OCI-M2 (cell line): ENCODE results near the gene SNX2.

Source experiments
- DNase-seq: peaks from one replicate; lab custom pipeline; 2025; ENCODE audit not compliant: unreplicated experiment; lab: John Stamatoyannopoulos, UW

SNX2 gene

DNA sequence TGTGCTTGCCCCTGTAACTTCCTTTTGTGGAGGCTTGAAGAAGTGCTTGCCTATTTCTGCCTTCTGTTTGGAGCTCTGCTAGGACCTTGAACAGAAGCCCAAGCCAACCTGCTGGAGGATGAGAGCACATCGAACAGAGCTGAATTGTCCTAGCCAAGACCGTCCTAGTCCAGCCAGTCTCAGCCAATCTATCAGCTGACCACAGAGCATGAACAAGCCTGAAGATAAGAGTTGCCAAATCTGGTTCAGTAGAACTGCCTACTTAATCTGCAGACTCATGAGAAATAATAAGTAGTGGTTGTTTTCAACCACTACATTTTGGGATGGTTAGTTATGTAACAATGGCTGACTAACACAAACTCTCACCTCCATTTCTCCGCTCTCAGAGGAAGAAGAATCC lies 4.4 kb upstream of the SNX2 start:
- DNase-seq = no peak

- DNase-seq = no peak
Observed at GRCh38 chr5:122772446-122772845, 2.4 kb upstream of the SNX2 start.

- no peak for DNase-seq
Observed at GRCh38 chr5:122773619-122774018, 1.3 kb upstream of the SNX2 start.

DNA sequence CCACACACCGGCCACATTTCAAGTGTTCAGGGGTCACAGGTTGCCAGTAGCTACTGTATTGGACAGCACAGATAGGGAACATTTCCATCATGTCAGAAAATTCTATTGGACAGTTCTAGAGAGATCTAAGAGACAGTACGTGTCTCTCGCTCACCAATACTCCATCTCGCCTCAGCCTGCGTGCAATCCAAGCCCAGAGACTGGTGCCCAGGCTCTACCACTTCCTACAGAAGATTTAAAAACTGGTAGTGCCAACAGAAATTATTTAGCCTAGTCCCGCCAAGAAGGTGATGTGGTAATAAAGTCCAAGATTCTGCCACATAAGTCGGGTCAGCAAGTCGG lies 390 bp upstream of the SNX2 start:
- no peak for DNase-seq

DNA sequence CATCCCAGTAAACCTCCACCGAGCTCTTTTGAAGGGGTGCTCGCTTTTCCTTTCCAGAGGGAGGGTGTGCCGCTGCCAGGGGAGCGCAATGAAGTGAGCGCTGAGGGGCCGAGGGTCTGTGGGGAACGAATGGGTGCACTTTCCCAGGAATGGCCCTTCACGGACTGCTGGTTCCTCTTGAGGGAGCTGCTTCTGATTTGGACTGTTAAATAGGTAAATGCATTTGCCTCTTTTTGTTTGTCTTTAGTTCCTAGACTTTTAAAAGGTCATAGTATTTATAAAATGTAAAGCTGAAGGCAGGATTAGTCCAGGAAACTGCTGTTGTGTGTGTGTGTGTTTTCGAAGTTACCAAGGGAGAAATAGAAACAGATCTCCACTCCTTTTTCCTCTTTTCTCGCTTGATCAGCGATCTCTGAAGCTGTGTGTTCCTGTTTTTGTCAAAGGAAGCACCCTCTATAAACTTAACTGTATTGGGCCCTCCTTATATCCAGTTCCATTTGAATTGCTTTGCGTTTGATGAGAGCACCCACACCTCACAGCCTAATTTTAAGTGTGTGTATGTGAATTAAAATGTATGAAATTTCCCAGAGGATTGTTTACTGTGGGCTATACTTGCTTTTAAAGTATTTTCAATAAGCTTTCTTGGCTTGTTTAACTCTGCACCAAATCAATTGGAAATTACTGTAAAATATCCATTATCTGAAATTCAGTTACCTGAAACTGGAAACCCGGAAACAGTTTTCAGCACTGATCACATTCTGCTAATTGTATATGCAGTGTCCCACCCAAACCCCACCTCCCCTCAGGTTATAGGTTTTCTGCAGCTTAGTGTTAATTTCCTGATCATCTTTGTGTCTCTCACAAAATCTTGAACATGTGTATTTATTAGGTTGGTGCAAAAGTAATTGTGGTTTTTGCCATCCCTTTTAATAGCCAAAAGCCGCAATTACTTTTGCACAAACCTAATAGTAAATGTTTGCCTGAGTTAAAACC lies 966 bp downstream of the SNX2 start:
- DNase-seq = no peak

DNA sequence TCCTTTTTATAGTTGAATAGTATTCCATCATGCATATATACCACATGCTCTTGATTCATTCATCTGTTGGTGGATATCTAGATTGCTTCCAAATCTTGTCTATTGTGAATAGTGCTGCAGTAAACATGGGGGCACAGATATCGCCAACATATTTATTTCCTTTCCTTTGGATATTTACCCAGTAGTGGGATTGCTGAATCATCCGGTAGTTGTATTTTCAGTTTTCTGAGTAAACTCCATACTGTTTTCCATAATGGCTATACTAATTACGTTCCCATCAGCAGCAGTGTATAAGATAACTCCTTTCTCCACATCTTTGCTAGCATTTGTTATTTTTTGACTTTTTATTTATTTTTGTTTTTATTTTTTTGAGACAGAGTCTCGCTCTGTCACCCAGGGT lies 3.3 kb downstream of the SNX2 start:
- no peak for DNase-seq

DNA sequence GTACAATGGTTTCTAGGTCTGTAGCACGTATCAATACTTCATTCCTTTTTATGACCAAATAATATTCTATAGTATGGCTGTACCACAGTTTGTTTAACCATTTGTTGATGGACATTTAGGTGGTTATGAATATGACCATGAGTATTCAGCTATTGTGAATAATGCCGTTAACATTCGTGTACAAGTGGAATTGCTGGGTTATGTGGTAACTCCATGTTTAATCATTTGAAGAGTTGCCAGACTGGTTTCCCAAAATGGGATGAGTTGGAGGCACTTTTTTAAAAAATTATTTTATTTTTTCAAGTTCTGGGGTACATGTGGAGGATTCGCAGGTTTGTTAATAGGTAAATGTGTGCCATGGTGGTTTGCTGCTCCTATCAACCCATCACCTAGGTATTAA lies 4.6 kb downstream of the SNX2 start:
- DNase-seq = no peak

GRCh38 chr5:122780296-122780695 lies 5.4 kb downstream of the SNX2 start:
- DNase-seq = no peak

DNA sequence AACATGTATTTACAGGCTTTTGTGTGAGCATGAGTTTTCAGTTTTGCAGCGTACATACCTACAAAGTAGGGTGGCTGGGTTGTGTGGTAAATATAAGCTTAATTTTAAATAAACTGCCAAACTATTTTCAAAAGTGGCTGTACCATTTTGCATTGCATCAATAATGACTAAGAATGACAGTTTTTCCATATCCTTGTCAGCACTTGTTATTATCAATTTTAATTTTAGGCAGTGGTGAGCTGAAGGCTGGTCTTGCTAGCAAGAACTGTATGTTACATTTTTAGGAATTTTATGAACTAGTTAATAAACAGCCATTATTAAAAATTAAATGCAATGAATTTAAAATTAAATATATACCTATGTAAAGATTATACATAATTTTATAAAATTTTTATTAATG lies 6.6 kb downstream of the SNX2 start:
- DNase-seq = no peak

GRCh38 chr5:122785294-122785693 lies 10.4 kb downstream of the SNX2 start:
- no peak for DNase-seq

GRCh38 chr5:122788371-122788770 lies 13.5 kb downstream of the SNX2 start:
- no peak for DNase-seq

GRCh38 chr5:122788996-122789395 lies 14.1 kb downstream of the SNX2 start:
- no peak for DNase-seq

- no peak for DNase-seq
Observed at GRCh38 chr5:122789461-122790171, 14.7 kb downstream of the SNX2 start.

GRCh38 chr5:122790354-122791103 lies 15.6 kb downstream of the SNX2 start:
- DNase-seq = no peak

DNA sequence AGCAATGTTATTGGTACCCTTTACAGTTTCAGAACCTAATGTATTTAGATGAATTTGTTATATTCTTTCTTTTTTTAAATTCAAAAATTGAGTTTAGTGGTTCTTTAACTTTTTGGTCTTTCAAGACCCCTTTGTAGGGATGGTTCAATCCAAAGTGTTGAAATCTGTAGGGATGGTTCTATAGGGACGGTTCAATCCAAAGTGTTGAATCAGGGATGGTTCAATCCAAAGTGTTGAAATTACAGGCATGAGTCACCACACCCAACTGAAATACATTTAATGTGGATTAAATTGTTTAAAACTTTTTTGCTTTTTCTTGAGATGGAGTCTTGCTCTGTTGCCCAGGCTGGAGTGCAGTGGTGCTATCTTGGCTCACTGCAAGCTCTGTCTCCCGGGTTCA lies 30.6 kb downstream of the SNX2 start:
- no peak for DNase-seq

DNA sequence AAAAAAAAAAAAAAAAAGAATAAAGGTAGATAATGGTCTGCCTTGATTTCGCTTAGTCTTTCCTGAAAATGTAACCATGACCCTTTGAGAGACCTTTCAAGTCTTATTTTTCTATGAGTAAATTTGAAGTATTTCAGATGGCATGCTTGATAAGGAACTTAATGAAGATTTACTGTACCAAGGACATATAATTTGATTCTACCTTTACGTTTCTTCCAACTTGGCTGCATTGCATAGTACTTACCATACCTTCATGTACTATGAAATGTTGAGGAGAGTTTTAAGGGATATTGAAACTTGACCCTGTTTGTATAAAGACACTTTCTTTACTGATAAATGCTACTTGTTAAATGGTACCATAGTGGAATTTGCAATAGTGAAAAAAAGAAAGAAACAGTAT lies 35.5 kb downstream of the SNX2 start:
- no peak for DNase-seq

GRCh38 chr5:122815218-122815767 lies 40.4 kb downstream of the SNX2 start:
- DNase-seq = no peak

- DNase-seq = no peak
Observed at GRCh38 chr5:122816756-122817155, 41.9 kb downstream of the SNX2 start.

DNA sequence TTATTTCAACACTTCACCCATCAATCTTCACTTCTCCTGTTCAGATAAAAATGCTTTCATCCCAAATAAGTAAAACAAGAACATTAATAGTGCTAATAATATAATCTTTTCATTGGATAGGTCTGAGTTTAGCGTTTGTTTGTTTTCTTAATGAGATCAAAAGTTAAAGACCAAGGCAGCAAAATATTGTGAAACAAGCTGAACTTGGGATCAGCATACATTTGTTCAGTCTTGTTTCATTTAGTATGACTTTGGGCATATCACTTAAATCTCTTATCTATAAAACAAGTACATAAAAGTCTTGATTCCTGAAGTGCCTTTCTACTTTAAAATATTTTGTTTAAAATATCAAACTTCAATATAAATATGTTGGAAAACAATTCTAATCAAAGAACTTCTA lies 57.1 kb downstream of the SNX2 start:
- DNase-seq = no peak

DNA sequence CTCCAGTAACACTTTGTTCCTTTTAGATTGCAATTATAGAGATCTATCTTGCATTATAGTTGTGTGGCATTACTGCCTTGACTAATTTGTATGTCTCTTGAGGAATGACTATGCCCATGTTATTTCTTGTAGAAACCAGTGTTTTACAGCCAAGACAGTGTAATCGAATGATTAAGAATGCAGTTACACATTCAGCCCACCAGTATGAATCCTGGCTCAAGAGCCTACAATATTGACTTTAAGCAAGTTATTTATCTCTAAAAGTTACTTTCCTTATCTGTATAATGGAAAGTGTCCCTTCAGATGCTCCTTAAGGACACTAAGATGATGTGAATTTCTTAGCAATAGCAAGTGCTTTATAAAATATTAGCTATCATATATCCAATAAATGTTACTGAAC lies 60.8 kb downstream of the SNX2 start:
- no peak for DNase-seq

DNA sequence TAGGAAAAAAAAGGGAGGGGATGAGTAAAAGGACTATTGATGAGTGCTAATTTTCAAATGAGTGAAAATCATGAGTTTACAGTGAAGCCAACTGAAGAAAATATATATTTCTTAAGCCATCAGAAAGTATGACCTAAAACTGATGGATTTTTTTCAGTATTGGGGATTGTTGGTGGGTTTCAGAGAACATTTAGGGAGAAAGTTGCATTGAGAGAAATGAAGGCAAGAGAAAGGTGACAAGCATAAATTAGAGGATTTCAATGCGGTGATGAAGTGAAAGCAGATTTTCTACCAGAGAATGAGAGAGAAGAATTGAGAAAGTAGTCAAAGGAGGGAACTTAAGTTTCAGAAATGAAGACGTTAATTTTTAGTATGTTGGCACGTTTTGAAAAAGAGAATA lies 62.1 kb downstream of the SNX2 start:
- no peak for DNase-seq
